ENCODE measurements around the gene RAB26.

GRCh38 chr16:2142942-2143877 lies 5.2 kb upstream of the RAB26 start:
- TF ChIP-seq CTCF (IDR thresholded peaks at IDR 0.05), result no peak
- no peak for TF ChIP-seq EZH2 (IDR thresholded peaks at IDR 0.05)

All from neural progenitor cell (in vitro differentiated cells).